Measurements from ENCODE around the gene KIAA0930.

DNA sequence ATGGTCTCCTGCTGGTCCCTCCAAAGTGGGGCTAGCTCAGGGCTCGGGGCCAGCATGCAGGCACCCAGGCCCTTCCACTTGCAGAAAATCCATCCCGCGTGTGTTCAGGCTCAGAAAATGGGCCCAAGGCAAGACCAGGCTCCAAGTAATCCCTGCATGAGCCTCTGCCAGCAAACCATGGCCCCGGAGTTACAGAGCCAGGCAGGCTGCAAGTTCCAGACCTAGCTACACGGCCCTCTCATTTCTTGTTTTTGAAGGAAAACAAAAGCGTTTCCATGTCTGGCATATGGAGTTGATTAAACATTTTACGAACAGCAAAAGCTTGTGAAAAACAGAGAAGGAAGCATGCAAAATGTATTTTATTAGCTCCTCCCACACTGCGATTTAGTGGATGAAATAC lies 29.7 kb downstream of the KIAA0930 start:
- no peak for TF ChIP-seq POLR2A (IDR thresholded peaks at IDR 0.05)
- TF ChIP-seq, protein P1, sequence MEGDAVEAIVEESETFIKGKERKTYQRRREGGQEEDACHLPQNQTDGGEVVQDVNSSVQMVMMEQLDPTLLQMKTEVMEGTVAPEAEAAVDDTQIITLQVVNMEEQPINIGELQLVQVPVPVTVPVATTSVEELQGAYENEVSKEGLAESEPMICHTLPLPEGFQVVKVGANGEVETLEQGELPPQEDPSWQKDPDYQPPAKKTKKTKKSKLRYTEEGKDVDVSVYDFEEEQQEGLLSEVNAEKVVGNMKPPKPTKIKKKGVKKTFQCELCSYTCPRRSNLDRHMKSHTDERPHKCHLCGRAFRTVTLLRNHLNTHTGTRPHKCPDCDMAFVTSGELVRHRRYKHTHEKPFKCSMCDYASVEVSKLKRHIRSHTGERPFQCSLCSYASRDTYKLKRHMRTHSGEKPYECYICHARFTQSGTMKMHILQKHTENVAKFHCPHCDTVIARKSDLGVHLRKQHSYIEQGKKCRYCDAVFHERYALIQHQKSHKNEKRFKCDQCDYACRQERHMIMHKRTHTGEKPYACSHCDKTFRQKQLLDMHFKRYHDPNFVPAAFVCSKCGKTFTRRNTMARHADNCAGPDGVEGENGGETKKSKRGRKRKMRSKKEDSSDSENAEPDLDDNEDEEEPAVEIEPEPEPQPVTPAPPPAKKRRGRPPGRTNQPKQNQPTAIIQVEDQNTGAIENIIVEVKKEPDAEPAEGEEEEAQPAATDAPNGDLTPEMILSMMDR (IDR thresholded peaks at IDR 0.05) = no peak

All from right lobe of liver (tissue), 4 donors.